Suprapubic skin (tissue), 3 donors: ENCODE measurements around the gene DLGAP4.

Experiments used
- POLR2AphosphoS5 ChIP-seq, 3 donors: sonication (generic); formaldehyde crosslinking; IDR thresholded peaks; one replicate each; pipeline ENCODE4 v1.6.1; 2017; ENCODE audit warnings: antibody characterized with exemption in 3 of 3
- TF ChIP-seq, protein P1 (sequence below), 2 donors: fragments of 200-600 bp in 1 of 2; fragments of 450-650 bp in 1 of 2; sonication (generic) in 1 of 2; IDR thresholded peaks; one replicate each; pipeline ENCODE4 v1.5.1; 2016 to 2019; ENCODE audit warnings: antibody characterized with exemption in 2 of 2, mild to moderate bottlenecking in 1 of 2, moderate library complexity in 1 of 2

DNA sequence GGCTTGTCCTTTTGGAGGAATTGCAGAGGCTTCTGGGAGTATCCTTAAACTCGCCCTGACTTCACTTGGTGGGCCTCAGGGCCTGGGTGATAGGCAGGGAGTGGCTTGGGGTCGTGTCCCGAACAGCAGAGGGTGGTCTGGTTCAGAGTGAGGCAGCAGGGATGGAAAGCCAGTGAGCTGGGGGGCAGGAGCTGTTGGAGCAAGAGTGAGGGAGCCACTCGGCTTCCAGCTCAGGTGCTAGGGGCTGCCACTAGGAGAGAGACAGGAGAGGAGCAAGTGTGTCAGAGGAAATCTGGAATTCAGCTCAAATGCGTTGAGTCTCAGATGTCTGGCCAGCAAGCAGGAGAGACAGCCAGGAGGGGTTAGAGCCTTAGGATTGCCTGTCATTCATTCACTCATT is 85.8 kb downstream of the DLGAP4 start:
- TF ChIP-seq, protein P1, sequence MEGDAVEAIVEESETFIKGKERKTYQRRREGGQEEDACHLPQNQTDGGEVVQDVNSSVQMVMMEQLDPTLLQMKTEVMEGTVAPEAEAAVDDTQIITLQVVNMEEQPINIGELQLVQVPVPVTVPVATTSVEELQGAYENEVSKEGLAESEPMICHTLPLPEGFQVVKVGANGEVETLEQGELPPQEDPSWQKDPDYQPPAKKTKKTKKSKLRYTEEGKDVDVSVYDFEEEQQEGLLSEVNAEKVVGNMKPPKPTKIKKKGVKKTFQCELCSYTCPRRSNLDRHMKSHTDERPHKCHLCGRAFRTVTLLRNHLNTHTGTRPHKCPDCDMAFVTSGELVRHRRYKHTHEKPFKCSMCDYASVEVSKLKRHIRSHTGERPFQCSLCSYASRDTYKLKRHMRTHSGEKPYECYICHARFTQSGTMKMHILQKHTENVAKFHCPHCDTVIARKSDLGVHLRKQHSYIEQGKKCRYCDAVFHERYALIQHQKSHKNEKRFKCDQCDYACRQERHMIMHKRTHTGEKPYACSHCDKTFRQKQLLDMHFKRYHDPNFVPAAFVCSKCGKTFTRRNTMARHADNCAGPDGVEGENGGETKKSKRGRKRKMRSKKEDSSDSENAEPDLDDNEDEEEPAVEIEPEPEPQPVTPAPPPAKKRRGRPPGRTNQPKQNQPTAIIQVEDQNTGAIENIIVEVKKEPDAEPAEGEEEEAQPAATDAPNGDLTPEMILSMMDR (IDR thresholded peaks at IDR 0.05) = no peak
- no peak for TF ChIP-seq POLR2AphosphoS5 (IDR thresholded peaks at IDR 0.05)
